Kidney tubule cell (primary cell): ENCODE measurements around the gene BANP.
"Not testable (repeated sequence)": the region's sequence is repeated elsewhere in the genome, so short reads cannot be mapped to it uniquely, and the experiment has no call there.

Experiments used
- DNase-seq: peaks from one replicate; pipeline ENCODE4 v3.0.0-alpha.2; 2018; ENCODE audit warnings: low spot score

BANP gene

DNA sequence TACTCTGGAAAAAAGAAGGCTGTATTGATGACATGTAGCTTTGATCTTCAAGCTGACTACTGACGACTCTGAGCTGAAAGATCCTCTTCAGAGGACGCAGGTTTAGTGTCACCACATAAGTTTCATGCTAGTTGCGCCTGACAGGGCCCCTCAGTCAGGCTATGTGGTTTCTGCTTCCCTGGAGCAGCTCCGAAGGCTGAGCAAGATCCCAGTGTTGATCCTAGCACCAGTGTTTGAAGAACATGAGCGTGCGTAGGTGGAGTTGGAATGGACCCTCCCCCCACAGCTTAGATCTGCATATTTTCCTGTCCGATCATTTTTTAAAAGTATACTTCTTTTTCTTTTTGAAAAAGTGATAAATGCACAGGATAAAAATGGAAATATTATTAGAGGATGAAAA is 17.3 kb downstream of the BANP start:
- DNase-seq, result no peak

DNA sequence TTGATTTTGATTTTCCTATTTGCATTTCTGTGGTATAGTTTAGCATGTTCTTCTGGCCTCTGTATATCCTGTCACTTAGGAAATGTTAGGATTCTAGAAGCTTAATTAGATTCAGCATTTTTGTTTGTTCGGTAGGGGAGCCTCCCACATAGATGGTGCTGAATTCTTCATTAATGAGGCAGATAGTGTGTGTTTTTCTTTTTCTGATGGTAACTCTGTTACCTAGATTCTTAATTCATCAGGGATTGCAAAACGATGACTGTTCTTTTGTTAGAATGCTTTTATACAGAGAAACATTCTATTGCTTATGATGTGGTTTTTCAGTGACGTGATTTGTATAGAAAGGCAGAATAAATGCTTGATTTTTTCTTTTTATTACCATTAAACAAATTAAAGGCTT is 19.0 kb downstream of the BANP start:
- peak; percentile 70 for DNase-seq

DNA sequence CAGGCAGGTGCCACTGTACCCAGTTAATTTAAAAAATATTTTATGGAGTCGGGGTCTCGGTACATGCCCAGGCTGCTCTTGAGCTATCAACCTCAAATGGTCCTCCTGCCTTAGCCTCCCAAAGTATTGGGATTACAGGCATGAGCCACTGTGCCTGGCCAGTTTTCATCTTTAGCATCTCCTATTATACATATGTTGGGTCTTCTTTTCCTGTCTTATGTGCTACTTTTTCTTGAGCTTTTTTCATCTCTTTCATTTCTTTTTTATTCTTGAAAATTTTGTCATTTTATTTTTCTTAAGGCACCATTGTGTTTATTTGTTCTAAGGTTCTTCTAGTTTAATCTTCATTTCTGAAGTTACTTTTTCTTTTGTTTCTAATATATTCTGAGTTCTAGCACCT is 20.7 kb downstream of the BANP start:
- no peak for DNase-seq

DNA sequence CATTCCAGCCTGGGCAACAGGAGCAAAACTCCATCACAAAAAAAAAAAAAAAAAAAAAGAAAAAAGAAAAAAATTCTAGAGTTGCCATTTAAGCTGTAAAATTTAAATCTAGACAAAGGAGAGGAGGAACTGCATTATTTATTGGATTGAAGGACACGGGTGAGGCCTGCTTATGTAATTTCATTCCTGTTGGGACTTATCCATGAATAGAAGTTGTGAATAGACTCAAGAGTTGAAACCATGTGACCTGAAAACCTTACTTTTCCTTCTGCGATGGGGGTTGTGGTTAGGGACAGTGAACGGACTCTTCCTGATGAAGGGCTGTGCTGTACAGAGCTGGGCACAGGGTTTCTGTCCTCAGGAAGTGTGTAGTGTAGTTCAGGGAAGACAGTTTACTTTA is 22.5 kb downstream of the BANP start:
- DNase-seq, result no peak

DNA sequence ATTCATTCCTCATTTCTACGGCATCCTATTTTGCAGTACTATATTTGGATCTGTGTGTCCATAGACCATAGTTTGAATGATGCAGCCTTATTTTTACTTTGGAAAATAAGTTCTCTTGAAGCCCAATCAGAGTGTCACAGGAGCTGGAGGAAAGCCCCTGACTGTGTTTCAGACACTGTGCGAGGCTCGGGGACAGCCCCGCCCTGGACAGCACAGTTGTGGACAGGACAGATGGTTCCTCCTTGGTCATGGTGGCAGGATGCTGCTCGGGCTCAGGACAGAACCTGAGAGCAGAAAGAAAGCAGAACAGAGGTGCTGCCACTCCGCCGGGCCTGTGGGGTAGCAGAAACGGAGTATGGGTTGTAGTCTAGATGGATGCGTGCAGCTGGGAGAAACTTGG is 22.9 kb downstream of the BANP start:
- DNase-seq, result no peak

DNA sequence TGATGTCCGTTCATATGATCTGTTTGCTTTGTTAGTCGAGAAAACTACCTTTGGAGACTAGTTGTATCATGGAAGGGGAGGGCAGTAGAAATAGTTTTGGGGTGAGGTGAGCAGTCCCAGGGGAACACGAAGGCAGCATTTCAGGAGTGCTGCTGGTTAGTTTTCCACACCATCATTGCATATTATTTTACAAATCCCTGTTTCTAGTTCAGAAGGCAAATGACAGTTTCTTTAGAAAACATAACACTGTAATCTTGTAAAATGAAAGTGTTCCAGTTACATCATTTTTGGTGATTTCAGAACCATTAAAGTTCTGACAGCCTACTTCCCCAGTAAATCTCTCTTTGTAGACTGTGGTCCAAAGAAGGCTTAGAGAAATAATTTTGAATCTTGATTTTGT is 25.4 kb downstream of the BANP start:
- DNase-seq, result no peak

DNA sequence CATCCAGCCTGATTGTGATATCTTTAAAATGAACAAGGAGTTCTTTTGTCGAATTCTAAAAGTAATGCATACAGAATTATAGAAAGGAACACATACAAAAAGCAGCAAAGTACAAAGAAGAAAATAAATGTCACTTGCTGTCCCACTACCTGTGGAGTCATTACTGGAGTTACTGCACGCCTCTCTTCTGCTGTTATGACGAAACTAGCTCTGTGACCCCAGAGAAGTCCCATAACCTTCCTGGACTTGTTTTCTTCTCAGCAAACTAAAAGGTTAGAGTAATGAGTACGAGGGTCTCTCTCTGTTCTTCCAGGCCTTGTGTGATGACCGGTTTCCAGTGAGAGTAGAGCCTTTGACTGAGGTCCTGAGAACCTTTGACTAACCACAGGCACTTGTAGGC is 26.9 kb downstream of the BANP start:
- DNase-seq, result no peak

DNA sequence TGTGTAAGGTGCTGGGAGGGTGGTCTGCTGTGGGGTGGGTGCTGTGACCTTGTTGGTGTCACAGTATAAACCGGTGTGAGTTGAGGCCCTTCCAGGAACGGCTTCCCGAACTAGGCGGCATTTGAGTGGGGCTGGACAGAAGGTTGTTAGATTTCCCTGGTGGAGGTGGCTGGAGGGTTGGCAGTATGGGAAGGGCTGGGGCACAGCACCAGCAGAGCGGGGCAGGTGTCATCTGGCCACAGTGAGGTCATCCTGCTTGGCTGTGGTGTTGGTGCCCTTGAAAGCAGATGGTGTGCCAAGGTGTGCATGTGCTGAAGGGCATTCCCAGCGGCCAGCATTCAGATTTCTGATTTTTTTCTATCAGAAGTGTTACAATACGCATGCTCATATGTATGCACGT is 28.1 kb downstream of the BANP start:
- no peak for DNase-seq

DNA sequence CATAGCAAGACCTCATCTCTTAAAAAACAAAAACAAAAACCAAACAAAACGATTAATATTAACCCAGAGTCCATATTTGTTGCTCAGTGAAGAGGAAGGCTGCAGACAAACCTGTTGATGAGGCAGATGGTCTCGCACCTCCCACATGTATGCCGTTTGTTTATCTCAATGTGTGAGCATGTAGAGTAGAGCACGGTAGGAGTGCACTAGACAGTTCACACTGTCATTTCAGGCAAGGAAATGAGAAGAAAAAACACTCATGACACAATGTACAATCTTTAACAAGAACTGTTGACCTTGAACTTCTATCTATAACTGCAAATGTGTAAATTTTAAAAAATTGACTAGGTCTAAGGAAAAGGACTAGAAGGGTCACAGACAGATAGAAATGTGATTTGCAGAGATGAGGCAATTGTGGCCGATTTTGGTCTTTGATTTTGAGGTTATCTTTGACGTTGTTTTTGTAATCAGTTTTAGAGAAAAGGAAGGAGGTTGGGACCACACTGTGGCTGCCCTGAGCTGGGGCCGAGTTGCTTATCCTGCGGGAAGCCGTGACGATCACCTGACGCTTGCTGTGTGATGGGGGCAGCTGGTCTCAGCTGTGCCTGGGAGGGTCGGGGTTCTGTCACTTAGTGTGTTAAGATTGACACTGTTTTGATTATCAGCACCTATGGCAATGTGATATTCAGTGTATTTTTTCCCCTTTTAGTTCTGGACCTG is 28.8 kb downstream of the BANP start:
- DNase-seq, result not testable (repeated sequence)

DNA sequence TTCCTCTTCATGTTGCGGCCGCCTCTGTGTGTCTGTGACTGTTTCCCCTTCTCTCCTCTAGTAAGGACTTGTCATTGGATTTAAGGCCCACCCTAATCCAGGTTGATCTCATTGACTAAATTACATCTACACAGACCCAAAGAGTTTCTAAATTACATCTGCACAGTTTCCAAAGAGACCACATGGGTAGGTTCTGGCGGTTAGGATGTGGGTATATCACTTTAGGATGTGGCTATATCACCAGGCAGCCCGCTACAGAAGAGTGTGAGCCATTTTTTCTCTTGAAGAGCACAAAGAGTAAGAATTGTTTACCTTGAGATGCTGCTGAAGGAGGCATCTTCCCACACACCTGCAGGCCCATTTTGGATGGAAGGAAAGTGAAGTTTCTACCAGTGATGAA is 30.1 kb downstream of the BANP start:
- DNase-seq, result not testable (repeated sequence)

DNA sequence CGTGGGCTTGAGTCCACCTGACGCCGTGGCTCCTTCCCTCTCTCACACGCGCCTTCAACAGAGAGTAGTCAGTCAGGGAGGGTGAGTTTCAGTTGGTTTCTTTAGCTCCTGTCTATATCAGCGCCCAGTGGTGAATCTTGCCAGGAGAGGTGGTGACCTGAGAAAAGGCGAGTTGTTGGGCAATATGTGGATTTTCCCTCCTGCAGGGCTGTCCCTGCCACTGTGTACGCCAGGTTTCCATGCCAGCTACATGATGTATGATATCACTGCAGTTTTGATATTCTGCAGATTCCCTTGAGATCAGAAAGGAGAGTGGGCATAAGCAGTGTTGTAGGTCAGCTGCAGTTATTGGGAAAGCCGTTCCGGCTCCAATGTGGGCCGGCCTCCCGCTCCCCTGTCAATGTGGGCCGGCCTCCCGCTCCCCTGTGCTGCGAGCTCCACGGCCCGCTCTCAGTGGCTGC is 31.4 kb downstream of the BANP start:
- peak; percentile 50 for DNase-seq

DNA sequence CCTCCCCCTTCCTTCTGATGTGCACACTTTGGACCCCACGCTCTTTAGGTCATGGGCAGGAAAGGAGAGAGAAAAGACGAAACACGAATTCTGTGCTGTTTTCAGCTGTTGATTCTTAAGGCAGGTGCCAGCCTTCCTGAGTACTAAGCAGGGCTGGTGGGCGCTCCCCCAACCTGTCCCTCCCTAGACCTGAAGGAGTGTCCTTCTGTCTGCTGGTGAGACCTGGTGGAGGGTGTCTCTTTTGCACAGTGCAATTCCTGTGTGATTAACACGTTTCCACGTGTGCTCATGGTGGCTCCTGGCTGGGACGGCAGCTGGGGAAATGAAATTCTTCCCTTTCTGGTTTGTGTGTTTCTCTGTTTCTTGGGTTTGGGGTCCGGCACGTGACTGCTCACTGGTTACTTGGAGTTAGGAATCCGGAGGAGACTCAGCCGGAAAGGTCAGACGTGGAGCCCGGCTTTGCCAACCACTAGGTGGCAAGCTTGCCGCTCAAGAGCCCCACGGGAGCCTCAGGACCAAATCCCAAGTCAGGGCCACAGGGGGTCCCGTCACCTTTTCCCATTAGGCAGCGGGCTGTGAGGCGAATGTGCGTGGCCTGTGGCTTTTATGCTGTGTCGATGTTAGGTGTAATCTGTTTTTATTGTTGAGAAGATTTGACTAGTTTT is 32.0 kb downstream of the BANP start:
- not testable (repeated sequence) for DNase-seq

DNA sequence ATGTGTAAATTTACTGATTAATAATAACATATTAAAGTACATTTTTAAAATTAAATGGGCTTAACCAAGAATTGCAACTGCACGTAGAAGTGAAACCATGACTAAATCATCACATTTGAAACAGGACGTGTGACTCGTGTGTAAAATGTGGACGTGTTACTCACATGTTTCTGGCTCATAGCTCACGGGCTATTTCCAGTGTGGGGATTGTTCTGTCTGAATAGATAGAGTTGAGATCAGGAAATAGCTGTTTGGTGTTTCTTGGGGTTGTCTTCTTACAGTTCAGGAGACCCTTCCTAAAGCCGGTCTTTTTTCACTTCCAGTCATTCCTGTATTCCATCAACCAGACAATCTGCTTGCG is 32.5 kb downstream of the BANP start:
- peak; percentile 83 for DNase-seq

DNA sequence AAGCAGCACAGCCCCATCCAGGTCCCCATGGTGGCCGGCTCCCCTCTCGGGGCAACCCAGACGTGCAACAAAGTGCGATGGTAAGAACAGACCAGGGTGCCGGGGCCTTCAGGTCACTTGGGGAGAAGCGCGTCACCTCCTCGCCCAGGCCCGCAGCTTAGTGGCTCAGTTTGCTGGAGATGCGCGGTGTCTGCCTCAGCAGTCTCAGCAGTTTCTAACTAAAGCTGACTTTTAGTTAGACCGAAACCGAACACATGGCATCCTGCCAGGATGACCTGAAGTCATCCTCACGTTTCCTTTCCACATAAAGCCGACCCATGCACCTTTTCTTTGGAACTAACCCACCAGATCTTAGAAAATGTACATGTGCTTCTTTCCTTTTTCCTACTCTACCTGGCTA is 32.9 kb downstream of the BANP start:
- DNase-seq, result peak; percentile 64

DNA sequence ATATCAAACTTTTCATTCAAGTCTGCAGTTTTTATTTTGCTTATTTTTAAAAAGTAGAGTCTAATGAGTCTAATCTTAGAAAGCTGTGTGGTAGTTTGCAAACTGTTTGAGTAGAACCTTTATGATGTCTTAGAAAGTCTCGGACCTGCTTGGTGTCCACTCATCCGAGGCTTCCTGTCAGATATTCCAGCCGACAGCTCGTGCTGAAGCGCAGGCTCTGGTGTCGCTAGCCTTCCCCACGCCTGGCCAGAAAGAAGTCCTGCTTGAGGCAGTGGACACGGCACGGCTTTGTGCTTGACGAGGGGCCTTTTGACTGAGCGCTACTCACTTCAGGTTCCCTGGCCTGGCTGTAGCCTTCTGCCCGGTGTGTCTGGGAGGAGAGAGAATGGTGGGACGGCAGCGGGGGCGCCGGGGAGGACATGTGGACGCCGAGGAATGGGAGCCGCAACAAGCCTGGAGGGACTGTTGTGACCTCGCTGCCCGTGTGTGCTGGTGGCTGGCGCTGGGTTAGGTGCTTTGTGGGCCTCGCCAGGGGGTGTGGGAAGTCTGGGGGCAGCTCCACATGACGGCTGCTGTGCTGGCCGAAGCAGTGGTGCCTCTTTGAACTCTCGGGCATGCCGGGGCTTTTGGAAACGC is 33.5 kb downstream of the BANP start:
- DNase-seq, result no peak

DNA sequence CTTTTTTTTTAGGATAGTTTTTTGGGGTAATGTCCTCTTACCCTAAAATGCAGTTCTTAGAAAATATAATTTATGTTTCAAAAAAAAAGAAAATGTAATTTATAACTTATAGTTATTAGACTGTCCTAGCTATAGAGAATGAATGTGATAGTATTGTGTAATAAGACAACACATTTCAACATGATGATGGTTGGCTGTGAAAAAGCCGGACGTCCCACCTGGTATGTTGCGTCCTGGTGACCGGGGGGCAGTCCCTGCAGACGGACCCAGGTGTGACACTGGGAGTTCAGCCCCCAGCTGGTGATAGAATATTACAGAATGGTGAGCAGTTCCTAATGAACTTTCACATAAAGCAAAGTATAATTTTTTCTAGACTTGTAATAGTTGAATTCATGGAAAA is 34.3 kb downstream of the BANP start:
- DNase-seq, result not testable (repeated sequence)

DNA sequence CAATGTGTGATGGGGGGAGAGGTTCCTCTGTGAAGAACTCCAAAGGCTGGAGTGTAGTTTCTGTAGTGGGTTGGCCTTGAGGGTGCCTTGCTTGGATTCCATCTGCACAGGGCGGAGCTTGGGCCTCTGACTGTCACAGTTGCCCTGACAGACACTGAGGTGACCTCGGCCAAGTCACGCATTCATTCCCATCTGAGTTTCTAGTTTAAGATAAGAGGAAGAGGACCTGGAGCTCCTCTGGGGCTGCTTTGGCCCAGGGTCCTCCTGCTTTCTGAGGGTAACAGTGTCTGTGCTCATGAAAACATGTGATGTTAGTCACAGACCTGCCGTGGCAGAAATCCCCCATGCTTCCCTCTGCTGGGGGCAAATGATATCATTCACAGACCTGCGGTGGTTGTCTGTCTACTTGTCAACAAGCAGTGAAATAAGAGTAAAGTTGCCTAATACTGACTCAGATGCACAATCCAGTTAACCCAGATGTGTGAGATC is 35.2 kb downstream of the BANP start:
- DNase-seq, result peak; percentile 85

DNA sequence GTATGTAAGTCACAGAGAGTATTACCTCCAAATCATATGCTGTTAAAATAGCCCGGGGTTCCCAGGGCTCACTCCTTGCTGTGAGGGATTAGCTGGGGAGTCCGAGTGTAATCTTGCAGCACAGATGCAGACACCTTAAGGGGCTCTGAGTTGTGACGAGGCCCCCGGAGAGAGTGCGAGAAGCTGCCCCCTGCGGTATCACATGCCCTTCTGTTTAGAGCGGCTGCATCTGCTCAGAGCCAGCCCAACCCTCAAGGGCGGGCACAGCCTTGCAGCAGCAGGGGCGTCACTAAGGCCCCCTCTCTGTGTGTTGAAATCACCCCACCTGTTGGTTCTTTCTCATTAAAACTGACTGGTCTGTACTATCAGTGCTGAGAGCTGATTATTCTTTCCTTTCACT is 37.4 kb downstream of the BANP start:
- DNase-seq, result not testable (repeated sequence)

DNA sequence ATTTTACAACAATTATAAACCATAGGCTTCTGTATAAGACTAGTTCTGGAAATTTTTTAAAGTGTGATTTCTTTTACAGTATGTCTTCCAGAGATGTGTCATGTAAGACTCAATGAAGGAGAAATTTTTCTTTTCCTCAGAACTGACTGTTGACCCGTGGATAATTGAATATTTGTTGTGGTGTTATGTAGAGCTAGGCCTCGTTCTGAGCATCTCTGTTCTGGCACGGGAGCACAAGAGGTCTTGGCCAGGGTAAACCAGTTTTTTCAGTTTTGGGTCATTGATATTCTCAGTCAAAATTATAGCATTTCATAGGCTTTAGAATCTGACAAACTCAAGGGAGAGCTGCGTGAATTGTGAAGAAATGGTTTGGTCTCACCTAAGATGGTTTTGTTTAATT is 39.0 kb downstream of the BANP start:
- DNase-seq, result not testable (repeated sequence)

DNA sequence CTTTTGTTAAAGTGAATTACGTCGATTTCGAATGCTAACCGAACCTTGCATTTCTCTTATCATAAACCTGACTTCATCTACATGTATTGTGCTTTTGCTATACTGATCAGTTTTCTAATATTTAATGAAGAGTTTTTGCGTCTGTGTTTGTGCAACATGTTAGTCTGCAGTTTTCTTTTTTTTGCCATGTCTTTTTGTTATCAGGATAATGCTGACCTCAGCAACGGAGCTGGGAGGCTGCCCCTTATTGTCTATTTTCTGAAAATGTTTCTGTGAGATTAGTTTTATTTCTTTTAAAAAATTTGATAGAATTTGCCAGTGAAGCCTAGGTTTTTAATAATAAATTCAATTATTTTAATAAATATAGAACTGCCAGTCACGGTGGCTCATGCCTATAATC is 40.9 kb downstream of the BANP start:
- DNase-seq, result not testable (repeated sequence)

DNA sequence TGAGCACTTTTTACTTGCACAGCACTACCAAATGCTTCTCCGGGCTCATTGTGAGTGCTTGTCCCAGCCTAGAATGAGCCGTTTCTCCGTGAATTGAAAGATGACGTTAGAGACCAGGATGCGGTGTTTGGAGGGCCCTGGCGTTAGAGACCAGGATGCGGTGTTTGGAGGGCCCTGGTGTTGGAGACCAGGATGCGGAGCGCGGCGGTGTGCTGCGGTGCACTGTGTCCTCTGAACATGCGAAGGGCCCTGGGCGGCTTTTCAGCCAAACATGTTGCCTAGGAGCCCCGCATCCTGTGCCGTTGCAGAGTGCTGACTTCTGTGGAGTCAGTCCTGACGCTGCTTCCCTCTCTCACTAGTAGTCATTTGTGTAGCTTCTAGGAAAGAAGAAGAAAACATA is 42.7 kb downstream of the BANP start:
- no peak for DNase-seq

DNA sequence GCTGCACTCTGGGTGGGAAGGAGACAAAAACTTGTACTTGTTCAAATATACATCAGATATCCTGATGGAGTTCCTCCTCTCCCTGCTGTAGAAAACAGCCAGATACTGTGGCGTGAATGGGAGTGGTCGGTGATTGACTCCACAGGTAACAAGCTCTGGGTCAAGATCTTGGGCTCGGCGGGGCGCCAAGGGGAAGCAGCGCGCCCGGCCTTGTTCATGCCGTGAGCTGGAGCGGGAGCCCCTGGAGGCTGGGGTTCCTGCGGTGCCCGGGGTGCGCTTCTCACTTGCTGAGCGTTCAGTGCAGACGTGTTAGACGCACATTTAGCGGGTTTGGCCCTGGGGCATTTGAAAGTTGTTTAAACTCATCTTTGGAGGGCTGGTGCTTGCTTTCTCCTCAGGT is 44.4 kb downstream of the BANP start:
- DNase-seq, result no peak
